Nephron (organoid): ENCODE data around the gene FAM210B.
A peak's percentile ranks its signal among the peaks of the same experiment; 100 is the strongest.
"Not testable (repeated sequence)": the region's sequence is repeated elsewhere in the genome, so short reads cannot be mapped to it uniquely, and the experiment has no call there.

Source experiments
- H3K27ac Mint-ChIP-seq, 3 experiments: 2 replicates each; pipeline ENCODE4 v1.8.0; 2020; ENCODE audit warnings: mixed read lengths in 3 of 3, mild to moderate bottlenecking in 2 of 3, moderate library complexity in 1 of 3
- H3K27me3 Mint-ChIP-seq: 2 replicates; pipeline ENCODE4 v1.8.0; 2021; ENCODE audit warnings: low read depth, mild to moderate bottlenecking, moderate library complexity, mixed read lengths
- H3K36me3 Mint-ChIP-seq: 2 replicates; pipeline ENCODE4 v1.8.0; 2020; ENCODE audit warnings: low read depth, mixed read lengths
- H3K4me1 Mint-ChIP-seq: 2 replicates; pipeline ENCODE4 v1.8.0; 2020; ENCODE audit warnings: mixed read lengths
- H3K4me3 Mint-ChIP-seq, 3 experiments: 2 replicates each; pipeline ENCODE4 v1.8.0; 2020; ENCODE audit warnings: mild to moderate bottlenecking in 3 of 3, mixed read lengths in 3 of 3, moderate library complexity in 2 of 3
- H3K9me3 Mint-ChIP-seq: 2 replicates; pipeline ENCODE4 v1.8.0; 2020; ENCODE audit warnings: mixed read lengths
- CTCF ChIP-seq, 3 experiments: fragments of 200-600 bp; sonication (generic); IDR thresholded peaks; one replicate each; pipeline ENCODE4 v1.5.0; 2021; ENCODE audit warnings: antibody characterized with exemption in 3 of 3; ENCODE audit not compliant: unreplicated experiment in 3 of 3

Gene FAM210B

DNA sequence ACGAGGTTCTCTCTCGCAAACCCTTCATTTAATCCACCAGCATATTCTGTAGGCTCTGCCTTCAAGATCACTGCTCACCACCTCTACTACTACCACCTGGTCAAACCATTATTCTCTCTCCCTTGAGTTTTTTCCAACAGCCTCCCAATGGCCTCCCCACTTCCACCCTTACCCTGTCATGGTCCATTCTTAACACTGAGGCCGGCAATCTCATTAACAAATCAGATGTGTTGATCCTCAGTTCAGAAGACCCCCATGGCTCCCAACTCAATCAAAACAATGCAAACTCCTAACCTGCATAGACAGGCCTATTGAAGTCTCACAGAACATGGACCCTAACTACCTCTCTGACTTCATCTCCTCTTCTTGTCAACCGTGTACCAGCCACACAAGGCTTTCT, 31.0 kb downstream of the FAM210B start:
- TF ChIP-seq CTCF (IDR thresholded peaks at IDR 0.05; ENCODE audit: unreplicated experiment in 3 of 3), result no peak
- H3K4me1 Mint-ChIP-seq, result peaks cover 20% of the 10 kb centered on the region
- H3K9me3 Mint-ChIP-seq, result no peaks in the 10 kb centered on the region
- H3K36me3 Mint-ChIP-seq, result peaks cover 34% of the 10 kb centered on the region
- no peaks in the 10 kb centered on the region for H3K27me3 Mint-ChIP-seq
- peak overlapping the region; percentile 45 to 52 (median 51) for H3K4me3 Mint-ChIP-seq
- no peak overlapping the region for H3K27ac Mint-ChIP-seq

GRCh38 chr20:56390396-56390795, 31.6 kb downstream of the FAM210B start:
- H3K9me3 Mint-ChIP-seq, H3K27me3 Mint-ChIP-seq, H3K27ac Mint-ChIP-seq, H3K4me3 Mint-ChIP-seq: not testable (repeated sequence)
- peaks cover 32% of the 10 kb centered on the region for H3K36me3 Mint-ChIP-seq
- H3K4me1 Mint-ChIP-seq, result peaks cover 20% of the 10 kb centered on the region

DNA sequence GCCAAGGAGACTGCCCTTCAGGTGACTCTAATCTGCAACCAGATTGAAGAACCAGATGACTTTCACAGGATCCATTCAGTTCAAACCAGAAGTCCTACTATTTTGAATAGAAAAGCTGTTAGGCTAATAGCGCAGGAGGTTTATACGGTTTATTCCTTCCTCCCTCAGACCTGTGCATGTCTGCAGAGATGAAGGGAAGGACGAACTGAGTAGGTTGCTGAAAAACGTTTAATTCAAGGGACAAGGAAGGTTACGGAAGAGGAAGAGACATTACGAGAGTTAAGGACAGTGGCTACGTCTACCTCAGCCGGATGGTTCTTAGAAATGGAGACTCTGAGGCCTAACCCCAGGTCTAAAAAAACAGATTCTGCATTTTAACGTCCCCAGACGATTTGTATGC, 32.3 kb downstream of the FAM210B start:
- Mint-ChIP-seq H3K4me1 (peaks cover 20% of the 10 kb centered on the region), H3K36me3 (peaks cover 34% of the 10 kb centered on the region), H3K27ac (no peak overlapping the region), H3K9me3 (no peaks in the 10 kb centered on the region), H3K27me3 (no peaks in the 10 kb centered on the region), H3K4me3 (no peak overlapping the region)
- no peak for TF ChIP-seq CTCF (IDR thresholded peaks at IDR 0.05; ENCODE audit: unreplicated experiment in 3 of 3)

DNA sequence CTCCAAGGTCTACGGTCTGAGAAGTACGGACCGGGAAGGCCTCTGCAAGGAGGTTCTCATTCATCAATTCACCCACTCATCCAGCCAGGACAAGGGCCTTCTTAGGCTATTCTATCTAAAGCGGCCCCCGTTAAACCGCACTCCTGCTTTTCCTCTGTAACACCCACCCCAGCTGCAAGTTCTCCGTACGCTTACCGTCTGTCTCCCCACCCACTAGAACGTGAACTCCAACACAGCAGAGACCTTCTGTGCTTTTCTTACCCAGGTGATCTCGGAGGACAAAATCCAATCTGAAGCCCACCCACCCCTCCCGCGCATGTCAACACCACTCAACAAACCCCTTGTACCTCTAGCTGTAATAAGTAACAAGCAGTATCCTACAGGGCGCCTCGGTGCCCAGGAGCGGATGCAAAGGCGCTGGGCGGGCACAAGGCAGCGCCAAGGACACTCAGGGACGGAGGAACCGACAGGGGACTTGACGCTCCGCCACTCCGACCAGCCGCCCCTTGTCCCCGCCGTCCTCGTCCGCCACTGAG, 32.9 kb downstream of the FAM210B start:
- H3K4me1 Mint-ChIP-seq, result peaks cover 20% of the 10 kb centered on the region
- no peaks in the 10 kb centered on the region for H3K27me3 Mint-ChIP-seq
- H3K9me3 Mint-ChIP-seq, result no peaks in the 10 kb centered on the region
- no peak overlapping the region for H3K4me3 Mint-ChIP-seq
- no peak overlapping the region for H3K27ac Mint-ChIP-seq
- TF ChIP-seq CTCF (IDR thresholded peaks at IDR 0.05; ENCODE audit: unreplicated experiment in 3 of 3), result no peak
- peaks cover 33% of the 10 kb centered on the region for H3K36me3 Mint-ChIP-seq

GRCh38 chr20:56392132-56392880, 33.5 kb downstream of the FAM210B start, which contains the start of the genes AURKA and CSTF1:
TSS of gene AURKA (minus strand) at chr20:56392215. CDS start at chr20:56388197, 4,018 bp downstream.
TSS of gene CSTF1 (plus strand) at chr20:56392645. CDS start at chr20:56395553, 2,908 bp downstream.
- Mint-ChIP-seq H3K4me1 (peaks cover 20% of the 10 kb centered on the region), H3K27ac (no peak within 1 kb of the TSS), H3K27me3 (no peaks in the 10 kb centered on the region), H3K4me3 (no peak within 1 kb of the TSS), H3K9me3 (no peaks in the 10 kb centered on the region), H3K36me3 (peaks cover 37% of the 10 kb centered on the region)
- TF ChIP-seq CTCF (IDR thresholded peaks at IDR 0.05; ENCODE audit: unreplicated experiment in 3 of 3), result no peak

DNA sequence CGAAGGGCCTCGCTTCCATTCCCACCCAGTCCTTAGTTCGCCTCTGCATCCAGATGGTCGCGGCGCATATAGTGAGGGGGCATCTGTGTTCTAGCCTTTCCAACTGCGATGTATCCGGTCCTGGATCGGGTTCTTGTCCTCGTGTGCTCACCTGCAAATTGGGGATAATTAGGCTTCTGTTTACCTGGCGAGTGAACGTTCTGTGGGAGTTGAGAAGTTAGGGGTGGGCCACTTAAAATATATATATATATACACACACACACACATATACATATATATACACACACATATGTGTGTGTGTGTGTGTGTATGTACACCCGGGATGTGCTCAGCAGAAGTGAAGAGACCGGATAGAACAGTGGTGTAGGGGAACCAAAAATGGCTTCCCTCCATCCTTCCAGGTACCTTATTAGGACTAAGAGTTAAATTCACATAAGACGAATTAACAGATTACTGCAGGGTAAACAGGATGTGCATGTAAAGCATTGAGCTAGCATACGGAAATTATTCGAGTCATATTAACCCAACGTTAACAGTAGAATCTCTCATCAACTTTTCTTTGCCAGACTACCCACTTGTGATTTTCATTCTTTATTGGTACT, 34.2 kb downstream of the FAM210B start:
- peaks cover 20% of the 10 kb centered on the region for H3K4me1 Mint-ChIP-seq

More for the DNA sequence above, 34.2 kb downstream of the FAM210B start:
- Mint-ChIP-seq H3K27ac (no peak overlapping the region), H3K36me3 (peaks cover 41% of the 10 kb centered on the region), H3K27me3 (no peaks in the 10 kb centered on the region), H3K4me3 (no peak overlapping the region), H3K9me3 (no peaks in the 10 kb centered on the region)
- no peak for TF ChIP-seq CTCF (IDR thresholded peaks at IDR 0.05; ENCODE audit: unreplicated experiment in 3 of 3)
